AG09319 (cell line): Measurements from ENCODE around the gene PIK3R5.

Experiments used
- DNase-seq: peaks from one replicate; pipeline ENCODE4 v3.0.0-alpha.2; 2010; ENCODE audit warnings: low read depth; ENCODE audit errors: extremely low read depth
- CTCF ChIP-seq: IDR thresholded peaks from 2 replicates; pipeline ENCODE4 v1.5.1; 2011; ENCODE audit warnings: low read depth, mild to moderate bottlenecking, inconsistent platforms, low read length, moderate library complexity

Gene PIK3R5

DNA sequence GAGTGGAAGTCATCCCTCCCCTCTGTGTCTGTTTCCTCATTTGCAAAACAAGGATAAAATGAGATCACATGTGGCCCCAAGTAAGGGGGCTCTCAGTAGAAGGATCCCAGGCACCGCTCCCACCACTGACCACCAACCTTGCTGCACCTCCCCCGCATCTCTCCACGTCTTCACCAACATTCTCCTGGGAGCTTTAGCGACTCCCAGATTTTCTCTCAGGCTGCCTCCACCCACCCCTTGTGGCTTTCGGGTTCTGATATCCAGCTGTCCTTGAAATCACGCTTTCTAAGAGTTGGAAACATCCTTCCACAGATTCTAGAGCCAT lies 39.4 kb upstream of the PIK3R5 start:
- DNase-seq, result no peak
- no peak for TF ChIP-seq CTCF

DNA sequence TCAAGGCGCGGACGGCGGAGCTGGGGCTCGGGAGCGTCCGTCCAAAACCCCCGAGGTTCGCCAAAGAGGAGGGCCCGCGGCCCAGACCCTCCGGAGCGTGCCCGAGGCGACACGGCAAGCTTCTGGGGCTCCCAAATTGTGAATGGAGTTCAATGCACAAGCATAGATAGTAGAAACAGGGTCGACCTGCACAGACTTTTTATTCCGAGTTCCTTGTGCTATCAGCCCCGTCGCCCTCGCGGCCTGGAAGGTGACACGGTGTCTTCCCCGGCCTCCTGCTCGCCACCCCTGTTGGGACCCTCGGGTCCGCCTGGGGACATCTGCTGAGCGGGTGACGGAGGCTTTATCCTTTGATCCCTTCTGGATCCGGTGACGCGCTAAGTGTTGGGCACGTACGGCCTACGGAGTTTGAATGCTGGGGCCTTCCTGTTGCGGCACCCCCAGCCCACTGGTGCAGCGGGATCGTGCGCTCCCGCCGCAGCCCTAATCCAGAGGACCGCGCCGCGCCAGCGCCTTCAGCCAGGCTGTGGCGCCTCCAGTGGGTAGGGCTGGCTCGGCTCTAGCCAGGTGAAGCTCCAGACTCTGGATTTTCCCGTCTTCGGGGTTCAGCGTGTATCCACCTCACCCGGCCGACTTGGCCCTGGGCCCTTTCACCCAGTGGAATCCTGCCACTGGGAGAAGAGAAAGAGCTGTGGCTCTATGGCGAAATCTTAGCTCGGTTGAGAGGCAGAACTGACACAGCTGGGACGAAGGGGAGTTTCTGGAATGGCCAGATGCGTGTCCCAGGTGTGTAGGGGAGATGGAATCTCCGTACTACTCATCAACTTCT lies 38.8 kb upstream of the PIK3R5 start:
- no peak for TF ChIP-seq CTCF
- DNase-seq, result no peak

DNA sequence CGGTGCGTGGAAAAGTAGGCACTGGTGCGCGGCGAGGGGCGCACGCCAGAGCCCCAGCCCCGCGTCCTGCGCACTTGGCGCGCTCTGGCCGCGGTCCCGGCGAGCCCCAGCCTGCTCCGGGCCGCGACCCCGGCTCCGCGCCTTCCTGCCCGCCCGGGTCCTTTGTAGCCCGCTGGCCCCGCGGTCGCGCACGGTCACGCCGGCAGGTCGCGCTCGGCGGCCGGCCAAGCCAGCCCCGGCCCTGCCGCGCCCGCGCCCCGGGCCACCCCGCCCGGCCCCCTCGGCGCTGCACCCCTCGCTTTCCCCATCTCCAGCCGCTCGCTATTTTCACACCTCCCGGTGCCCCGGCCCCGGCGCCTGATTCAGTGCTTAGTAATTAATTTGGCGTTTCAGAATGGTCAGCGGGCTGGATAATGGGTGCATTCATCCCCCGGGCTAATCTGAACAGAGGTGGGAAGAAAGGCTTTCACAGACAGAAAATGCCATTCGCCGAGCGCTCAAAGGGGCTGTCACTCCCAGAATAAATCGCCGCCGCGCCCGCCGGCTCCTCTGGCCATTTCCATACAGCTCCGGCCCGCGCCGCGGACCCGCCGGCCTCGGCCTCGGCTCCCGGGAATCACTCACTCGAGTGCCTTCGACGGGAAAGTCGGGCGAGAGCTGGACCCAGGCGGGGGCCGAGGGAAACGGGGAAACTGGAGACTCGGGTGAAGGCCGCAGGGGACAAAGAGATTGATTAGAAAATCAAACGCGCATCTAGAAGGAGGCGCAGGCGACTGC lies 38.0 kb upstream of the PIK3R5 start:
- TF ChIP-seq CTCF, result no peak

DNA sequence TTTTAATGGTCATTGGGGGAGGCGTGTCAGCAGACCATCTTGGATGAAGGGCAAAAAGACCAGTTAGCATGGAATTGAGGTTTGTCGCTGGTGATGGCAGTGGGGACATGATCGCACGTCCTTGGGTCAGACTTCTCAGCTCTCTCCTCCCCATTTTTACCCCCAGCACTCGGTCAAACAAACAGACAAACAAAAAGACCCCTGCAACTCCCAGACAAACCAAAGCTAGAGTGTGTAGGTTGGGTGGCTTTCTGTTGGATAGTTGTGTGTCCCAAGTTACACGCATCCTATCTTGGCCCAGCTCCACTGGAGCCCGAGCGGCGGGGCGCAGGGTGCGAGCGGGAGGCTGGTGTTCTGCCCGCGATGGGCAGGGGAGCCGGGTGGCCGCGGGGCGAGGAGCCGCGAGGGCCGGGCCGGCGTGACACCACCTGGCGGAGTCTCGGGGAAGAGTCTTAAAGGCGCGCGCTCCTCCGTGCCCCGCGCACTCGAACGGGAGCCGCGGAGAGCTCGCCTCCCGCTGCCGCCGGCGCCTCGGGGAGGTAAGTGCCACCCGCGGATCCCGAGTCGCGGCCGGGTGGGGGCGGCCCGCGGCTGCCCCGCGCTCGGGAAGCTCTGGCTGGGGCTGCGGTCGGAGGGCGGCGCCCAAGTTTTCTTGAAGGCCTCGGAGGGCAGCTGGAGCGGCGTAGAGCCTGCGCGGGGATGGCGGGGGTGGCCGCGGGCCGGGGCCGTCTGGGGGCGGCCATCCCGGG lies 37.3 kb upstream of the PIK3R5 start:
- no peak for TF ChIP-seq CTCF
- no peak for DNase-seq

More for the DNA sequence above, 38.0 kb upstream of the PIK3R5 start:
- DNase-seq, result no peak

DNA sequence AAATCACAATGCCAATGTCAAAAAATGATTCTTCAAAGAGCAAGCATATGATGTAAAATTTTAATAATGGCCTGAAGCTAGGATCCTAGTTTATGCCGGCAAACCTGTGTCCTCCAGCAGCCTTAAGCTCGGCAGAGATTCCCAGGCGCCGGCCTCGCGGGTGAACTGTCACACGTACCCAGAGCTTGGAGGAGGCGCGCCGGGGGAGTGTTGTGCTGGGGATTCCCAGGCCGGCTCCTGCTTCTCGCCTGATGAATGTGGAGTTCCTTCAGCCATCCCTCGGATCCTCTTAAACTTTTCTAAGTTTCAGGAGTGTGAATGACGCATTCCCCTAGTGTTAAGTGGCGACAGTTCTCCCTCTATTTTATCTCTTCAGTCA lies 36.7 kb upstream of the PIK3R5 start:
- TF ChIP-seq CTCF, result no peak
- no peak for DNase-seq

- DNase-seq, result no peak
- TF ChIP-seq CTCF, result no peak
Measured at GRCh38 chr17:9001559-9001958, 36.1 kb upstream of the PIK3R5 start.
